Chondrocyte (in vitro differentiated cells): ENCODE data around the gene RC3H2. TPM values are rescaled to one million over a fixed set of nuclear protein-coding genes. Genes with fewer than 3 reads are reported as not detected.
"Not testable (repeated sequence)": the region's sequence is repeated elsewhere in the genome, so short reads cannot be mapped to it uniquely, and the experiment has no call there.

ENCODE experiments used
- DNase-seq: peaks from one replicate; pipeline ENCODE4 v3.0.0; 2021; ENCODE audit warnings: mixed read lengths, low spot score
- H3K27ac Mint-ChIP-seq: one replicate; pipeline ENCODE4 v1.8.0; 2021; ENCODE audit warnings: mild to moderate bottlenecking, moderate library complexity, mixed read lengths; ENCODE audit not compliant: unreplicated experiment
- H3K27me3 Mint-ChIP-seq: 2 replicates; pipeline ENCODE4 v1.8.0; 2021; ENCODE audit warnings: low read depth, mixed read lengths
- H3K36me3 Mint-ChIP-seq: 2 replicates; pipeline ENCODE4 v1.8.0; 2021; ENCODE audit warnings: low read depth, mixed read lengths
- H3K4me1 Mint-ChIP-seq: 2 replicates; pipeline ENCODE4 v1.8.0; 2021; ENCODE audit warnings: low read depth, mild to moderate bottlenecking, mixed read lengths
- H3K4me3 Mint-ChIP-seq: one replicate; pipeline ENCODE4 v1.8.0; 2021; ENCODE audit warnings: mild to moderate bottlenecking, moderate library complexity, mixed read lengths; ENCODE audit not compliant: unreplicated experiment
- H3K9me3 Mint-ChIP-seq: 2 replicates; pipeline ENCODE4 v1.8.0; 2021; ENCODE audit warnings: low read depth, mixed read lengths
- total RNA-seq: library from RNA; stranded (reverse); gene quantifications from 3 replicates; pipeline ENCODE4 v1.2.1, GENCODE V29; 2021
- TF ChIP-seq, protein P1 (sequence below): fragments of 200-600 bp; sonication (generic); IDR thresholded peaks from 2 replicates; pipeline ENCODE4 v1.5.0; 2021; ENCODE audit warnings: antibody characterized with exemption, mild to moderate bottlenecking, moderate library complexity

Gene RC3H2
- total RNA-seq, 1 donor from 2014 or later = 74.6 TPM

DNA sequence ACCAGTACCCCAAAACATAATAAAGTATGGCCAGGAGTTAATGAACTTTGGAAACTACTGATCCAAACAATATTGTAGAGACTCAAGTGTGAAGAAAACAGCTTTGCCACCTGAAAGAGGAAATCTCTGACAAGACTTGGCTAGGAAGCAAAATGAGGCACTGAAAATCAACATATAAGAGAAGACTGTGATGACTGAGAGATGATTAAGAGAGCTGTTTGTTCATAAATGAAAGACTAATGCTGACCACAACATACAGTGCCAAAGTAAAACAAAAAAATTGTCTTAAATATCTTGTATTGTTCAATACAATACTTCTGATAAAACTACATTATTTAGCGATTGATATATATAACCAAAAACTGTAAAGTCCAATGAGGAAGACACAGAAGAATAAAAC is 7.2 kb downstream of the RC3H2 start:
- Mint-ChIP-seq H3K4me3 (no peak overlapping the region), H3K9me3 (no peaks in the 10 kb centered on the region), H3K36me3 (peaks cover 6% of the 10 kb centered on the region), H3K4me1 (peaks cover 41% of the 10 kb centered on the region), H3K27ac (no peak overlapping the region), H3K27me3 (no peaks in the 10 kb centered on the region)
- TF ChIP-seq, protein P1, sequence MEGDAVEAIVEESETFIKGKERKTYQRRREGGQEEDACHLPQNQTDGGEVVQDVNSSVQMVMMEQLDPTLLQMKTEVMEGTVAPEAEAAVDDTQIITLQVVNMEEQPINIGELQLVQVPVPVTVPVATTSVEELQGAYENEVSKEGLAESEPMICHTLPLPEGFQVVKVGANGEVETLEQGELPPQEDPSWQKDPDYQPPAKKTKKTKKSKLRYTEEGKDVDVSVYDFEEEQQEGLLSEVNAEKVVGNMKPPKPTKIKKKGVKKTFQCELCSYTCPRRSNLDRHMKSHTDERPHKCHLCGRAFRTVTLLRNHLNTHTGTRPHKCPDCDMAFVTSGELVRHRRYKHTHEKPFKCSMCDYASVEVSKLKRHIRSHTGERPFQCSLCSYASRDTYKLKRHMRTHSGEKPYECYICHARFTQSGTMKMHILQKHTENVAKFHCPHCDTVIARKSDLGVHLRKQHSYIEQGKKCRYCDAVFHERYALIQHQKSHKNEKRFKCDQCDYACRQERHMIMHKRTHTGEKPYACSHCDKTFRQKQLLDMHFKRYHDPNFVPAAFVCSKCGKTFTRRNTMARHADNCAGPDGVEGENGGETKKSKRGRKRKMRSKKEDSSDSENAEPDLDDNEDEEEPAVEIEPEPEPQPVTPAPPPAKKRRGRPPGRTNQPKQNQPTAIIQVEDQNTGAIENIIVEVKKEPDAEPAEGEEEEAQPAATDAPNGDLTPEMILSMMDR = no peak
- no peak for DNase-seq

DNA sequence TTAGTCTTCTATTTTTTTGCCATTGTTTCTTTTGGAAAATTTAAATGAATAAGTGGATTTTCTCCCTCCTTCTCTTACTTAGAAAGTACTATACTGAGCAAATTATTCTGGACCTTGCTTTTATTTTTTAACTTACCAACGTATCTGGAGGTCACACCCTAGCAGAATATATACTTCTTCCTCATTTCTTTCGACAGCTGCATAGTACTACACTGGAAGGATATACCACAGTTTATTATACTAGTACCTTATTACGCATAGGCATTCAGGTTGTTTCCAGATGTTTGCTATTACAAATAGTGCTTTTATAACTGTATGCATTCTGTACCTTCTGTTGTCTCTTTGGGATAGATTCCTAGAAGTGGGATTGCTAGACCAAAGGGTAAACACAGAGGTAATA is 16.7 kb downstream of the RC3H2 start:
- DNase-seq = no peak
- Mint-ChIP-seq H3K4me1 (no peaks in the 10 kb centered on the region), H3K36me3 (peaks cover 26% of the 10 kb centered on the region), H3K9me3 (no peaks in the 10 kb centered on the region), H3K27me3 (no peaks in the 10 kb centered on the region), H3K27ac (peak overlapping the region; percentile 59), H3K4me3 (no peak overlapping the region)
- TF ChIP-seq, protein P1 = no peak

DNA sequence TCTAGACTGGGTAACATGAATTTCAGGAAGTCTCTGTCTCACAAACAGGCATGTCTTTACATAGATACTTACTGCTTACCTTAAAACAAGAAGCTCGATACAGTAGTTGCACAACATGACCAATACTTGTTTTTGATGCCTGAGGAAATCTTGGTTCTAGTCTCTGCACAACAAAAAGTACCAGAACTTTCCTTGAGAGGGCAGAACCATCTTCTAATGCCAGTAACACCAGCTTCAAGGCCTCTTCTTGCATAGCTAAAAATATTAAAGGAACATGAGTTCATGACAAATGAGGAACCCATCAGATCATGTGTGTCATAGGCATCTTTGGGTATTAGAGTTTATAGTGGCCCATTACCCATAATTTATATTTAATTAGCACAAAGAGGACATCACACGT is 22.0 kb downstream of the RC3H2 start:
- no peaks in the 10 kb centered on the region for H3K4me1 Mint-ChIP-seq
- TF ChIP-seq, protein P1 = no peak
- H3K27me3 Mint-ChIP-seq = no peaks in the 10 kb centered on the region
- no peak for DNase-seq
- H3K36me3 Mint-ChIP-seq = peaks cover 31% of the 10 kb centered on the region
- no peaks in the 10 kb centered on the region for H3K9me3 Mint-ChIP-seq
- H3K27ac Mint-ChIP-seq = no peak overlapping the region
- no peak overlapping the region for H3K4me3 Mint-ChIP-seq

DNA sequence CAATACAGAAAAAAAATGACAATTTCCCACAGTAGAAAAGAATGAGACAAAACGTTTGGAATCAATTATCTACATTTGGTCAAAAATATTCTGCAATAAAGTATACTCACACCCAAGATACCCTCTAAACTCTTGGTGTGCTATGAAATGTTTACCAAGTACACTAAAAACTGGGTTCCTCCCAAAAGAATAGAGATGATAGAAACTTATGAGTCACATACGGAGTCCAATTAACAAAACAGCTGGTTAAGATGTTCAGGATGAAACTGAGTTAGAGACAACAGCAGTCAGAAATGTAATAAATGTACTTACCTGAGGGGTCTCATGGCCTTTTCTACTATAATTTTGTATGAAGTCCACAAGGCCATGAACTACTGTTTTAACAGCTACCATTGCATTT is 25.7 kb downstream of the RC3H2 start:
- Mint-ChIP-seq H3K4me3 (no peak overlapping the region), H3K36me3 (peaks cover 46% of the 10 kb centered on the region), H3K4me1 (no peaks in the 10 kb centered on the region), H3K27me3 (no peaks in the 10 kb centered on the region), H3K27ac (no peak overlapping the region), H3K9me3 (no peaks in the 10 kb centered on the region)
- no peak for DNase-seq
- TF ChIP-seq, protein P1 = no peak

DNA sequence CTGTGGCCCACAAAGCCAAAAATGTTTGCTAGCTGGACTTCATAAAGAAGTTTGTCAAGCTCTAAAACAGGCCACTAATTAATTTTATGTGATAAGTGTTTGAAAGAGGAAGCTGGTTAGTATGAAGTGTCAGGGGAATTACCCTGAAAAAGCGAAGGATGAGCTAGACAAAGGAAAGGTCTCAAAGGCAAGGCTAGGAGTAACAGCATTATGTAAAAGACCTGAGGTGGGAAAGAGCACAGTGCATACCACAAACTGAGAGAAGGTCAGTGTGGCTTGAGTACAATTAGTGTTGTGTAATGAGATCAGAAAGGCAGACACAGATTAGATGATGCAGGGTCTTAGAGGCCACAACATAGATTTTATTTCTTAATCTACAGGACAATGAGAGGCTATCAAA is 29.6 kb downstream of the RC3H2 start:
- H3K27ac Mint-ChIP-seq = no peak overlapping the region
- no peak for DNase-seq
- TF ChIP-seq, protein P1 = no peak
- H3K36me3 Mint-ChIP-seq = peaks cover 45% of the 10 kb centered on the region
- peaks cover 6% of the 10 kb centered on the region for H3K4me1 Mint-ChIP-seq
- no peaks in the 10 kb centered on the region for H3K27me3 Mint-ChIP-seq
- H3K9me3 Mint-ChIP-seq = no peaks in the 10 kb centered on the region
- H3K4me3 Mint-ChIP-seq = no peak overlapping the region

DNA sequence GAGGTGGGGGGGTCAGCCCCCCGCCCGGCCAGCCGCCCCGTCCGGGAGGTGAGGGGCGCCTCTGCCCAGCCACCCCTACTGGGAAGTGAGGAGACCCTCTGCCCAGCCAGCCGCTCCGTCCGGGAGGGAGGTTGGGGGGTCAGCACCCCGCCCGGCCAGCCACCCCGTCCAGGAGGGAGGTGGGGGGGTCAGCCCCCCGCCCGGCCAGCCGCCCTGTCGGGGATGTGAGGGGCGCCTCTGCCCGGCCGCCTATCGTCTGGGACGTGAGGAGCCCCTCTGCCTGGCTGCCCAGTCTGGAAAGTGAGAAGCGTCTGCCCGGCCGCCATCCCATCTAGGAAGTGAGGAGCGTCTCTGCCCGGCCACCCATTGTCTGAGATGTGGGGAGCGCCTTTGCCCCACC is 37.9 kb downstream of the RC3H2 start:
- not testable (repeated sequence) for H3K27me3 Mint-ChIP-seq, H3K27ac Mint-ChIP-seq, H3K4me3 Mint-ChIP-seq, H3K4me1 Mint-ChIP-seq, DNase-seq, H3K9me3 Mint-ChIP-seq
- peaks cover 20% of the 10 kb centered on the region for H3K36me3 Mint-ChIP-seq
